WTC11 (cell line): ENCODE results near the gene RPS16. TPM values are rescaled to one million over a fixed set of nuclear protein-coding genes. Genes with fewer than 3 reads are reported as not detected.

Experiments used
- AR ChIP-seq: fragments of 250-450 bp; sonication (Bioruptor Pico); IDR thresholded peaks from 2 replicates; pipeline ENCODE4 v1.9.0; 2021; ENCODE audit warnings: mild to moderate bottlenecking
- ARID4B ChIP-seq: sonication (generic); formaldehyde crosslinking; IDR thresholded peaks from 2 replicates; pipeline ENCODE4 v1.8.0; 2023; ENCODE audit warnings: missing genetic modification reagents, mild to moderate bottlenecking, borderline replicate concordance
- ATF2 ChIP-seq: sonication (generic); formaldehyde crosslinking; IDR thresholded peaks from 2 replicates; pipeline ENCODE4 v1.8.1; 2022; ENCODE audit warnings: low read depth, missing genetic modification reagents, borderline replicate concordance
- CREB1 ChIP-seq: sonication (generic); formaldehyde crosslinking; IDR thresholded peaks from 2 replicates; pipeline ENCODE4 v1.8.0; 2023; ENCODE audit warnings: mild to moderate bottlenecking, missing genetic modification reagents
- CTCF ChIP-seq: fragments of 200-600 bp; IDR thresholded peaks from 2 replicates; pipeline ENCODE4 v1.8.0; 2022; ENCODE audit warnings: antibody characterized with exemption
- E2F4 ChIP-seq: sonication (generic); formaldehyde crosslinking; IDR thresholded peaks from 2 replicates; pipeline ENCODE4 v1.8.1; 2022; ENCODE audit warnings: low read depth, mild to moderate bottlenecking, moderate library complexity, missing genetic modification reagents, borderline replicate concordance
- E2F5 ChIP-seq: sonication (generic); formaldehyde crosslinking; IDR thresholded peaks from 2 replicates; pipeline ENCODE4 v1.8.1; 2022; ENCODE audit warnings: mild to moderate bottlenecking, moderate library complexity, missing genetic modification reagents
- ELF4 ChIP-seq: sonication (generic); formaldehyde crosslinking; IDR thresholded peaks from 2 replicates; pipeline ENCODE4 v1.8.1; 2022; ENCODE audit warnings: low read depth, mild to moderate bottlenecking, moderate library complexity, missing genetic modification reagents
- GABPB1 ChIP-seq: sonication (generic); formaldehyde crosslinking; IDR thresholded peaks from 2 replicates; pipeline ENCODE4 v1.8.1; 2023; ENCODE audit warnings: mild to moderate bottlenecking, missing genetic modification reagents
- MLX ChIP-seq: sonication (generic); formaldehyde crosslinking; IDR thresholded peaks from 2 replicates; pipeline ENCODE4 v1.8.1; 2023; ENCODE audit warnings: mild to moderate bottlenecking, missing genetic modification reagents, moderate library complexity
- NFATC4 ChIP-seq: fragments of 250-450 bp; sonication (Bioruptor Pico); IDR thresholded peaks from 2 replicates; pipeline ENCODE4 v1.9.0; 2021; ENCODE audit warnings: mild to moderate bottlenecking
- NFYB ChIP-seq: sonication (generic); formaldehyde crosslinking; conservative IDR thresholded peaks from 2 replicates; pipeline ENCODE4 v1.8.0; 2022; ENCODE audit warnings: low read depth, missing genetic modification reagents
- NR1H2 ChIP-seq: sonication (generic); formaldehyde crosslinking; IDR thresholded peaks from 2 replicates; pipeline ENCODE4 v1.9.0; 2021; ENCODE audit warnings: mild to moderate bottlenecking, moderate library complexity, missing genetic modification reagents
- RORB ChIP-seq: fragments of 250-450 bp; sonication (Bioruptor Pico); IDR thresholded peaks from 2 replicates; pipeline ENCODE4 v1.9.0; 2021; ENCODE audit warnings: mild to moderate bottlenecking
- SMAD4 ChIP-seq: sonication (generic); formaldehyde crosslinking; IDR thresholded peaks from 2 replicates; pipeline ENCODE4 v1.8.0; 2022; ENCODE audit warnings: mild to moderate bottlenecking, missing genetic modification reagents
- TEAD4 ChIP-seq: sonication (generic); formaldehyde crosslinking; IDR thresholded peaks from 2 replicates; pipeline ENCODE4 v1.8.0; 2022; ENCODE audit warnings: mild to moderate bottlenecking, missing genetic modification reagents
- ZMAT4 ChIP-seq: fragments of 250-450 bp; sonication (Bioruptor Pico); IDR thresholded peaks from 2 replicates; pipeline ENCODE4 v1.9.0; 2021; ENCODE audit warnings: mild to moderate bottlenecking
- ZNF219 ChIP-seq: sonication (generic); formaldehyde crosslinking; IDR thresholded peaks from 2 replicates; pipeline ENCODE4 v1.8.0; 2023; ENCODE audit warnings: missing genetic modification reagents, mild to moderate bottlenecking, borderline replicate concordance
- ZNF512 ChIP-seq: sonication (generic); formaldehyde crosslinking; IDR thresholded peaks from 2 replicates; pipeline ENCODE4 v1.8.1; 2022; ENCODE audit warnings: missing genetic modification reagents, borderline replicate concordance
- ZSCAN18 ChIP-seq: fragments of 250-450 bp; sonication (Bioruptor Pico); IDR thresholded peaks from 2 replicates; pipeline ENCODE4 v2.1.2; 2022; ENCODE audit warnings: mild to moderate bottlenecking, moderate library complexity
- total RNA-seq: library from RNA; stranded (reverse); gene quantifications from 3 replicates; pipeline ENCODE4 v1.2.3, GENCODE V29; 2021

The RPS16 gene
- total RNA-seq, 1 experiment from 2014 or later: 2,962 TPM

- no peak for TF ChIP-seq AR
- no peak for TF ChIP-seq RORB (CRISPR knock-in tag)
- TF ChIP-seq ZNF512: no peak
- no peak for TF ChIP-seq ELF4
- TF ChIP-seq NFYB: no peak
- TF ChIP-seq MLX (CRISPR knock-in tag): no peak
- TF ChIP-seq E2F4: peak; percentile 17; the same call in 1 of the 2 replicates
- no peak; the same call in 1 of the 2 replicates for TF ChIP-seq ARID4B (CRISPR knock-in tag)
- no peak for TF ChIP-seq ZMAT4 (CRISPR knock-in tag)
- no peak for TF ChIP-seq TEAD4 (CRISPR knock-in tag)
- no peak for TF ChIP-seq ZSCAN18
- no peak for TF ChIP-seq CTCF
- TF ChIP-seq E2F5 (CRISPR knock-in tag): peak; percentile 99
- no peak for TF ChIP-seq CREB1 (CRISPR knock-in tag)
- 0 out of 2 replicates have a peak, but pooled peaks have one; percentile 45 for TF ChIP-seq ZNF219
- TF ChIP-seq NR1H2: no peak
- TF ChIP-seq NFATC4 (CRISPR knock-in tag): no peak
- no peak for TF ChIP-seq ATF2
- no peak for TF ChIP-seq SMAD4
- TF ChIP-seq GABPB1 (CRISPR knock-in tag): peak; percentile 90
Measured at GRCh38 chr19:39435499-39436349, at the start of gene RPS16 (continued).
